MG63 (cell line): ENCODE results near the gene TMIGD2. TPM values are rescaled to one million over a fixed set of nuclear protein-coding genes. Genes with fewer than 3 reads are reported as not detected.
"Not testable (repeated sequence)": the region's sequence is repeated elsewhere in the genome, so short reads cannot be mapped to it uniquely, and the experiment has no call there.

ENCODE experiments used
- DNase-seq: peaks from one replicate; pipeline ENCODE4 v3.0.0-alpha.2; 2020
- H3K27me3 ChIP-seq: fragments of 250-450 bp; sonication (Bioruptor Pico); 2 replicates; pipeline ENCODE4 v1.5.1; 2020; ENCODE audit warnings: mild to moderate bottlenecking, moderate library complexity
- H3K36me3 ChIP-seq: fragments of 250-450 bp; sonication (Bioruptor Pico); 2 replicates; pipeline ENCODE4 v1.5.1; 2020; ENCODE audit warnings: mild to moderate bottlenecking, moderate library complexity
- H3K4me3 ChIP-seq: fragments of 250-450 bp; sonication (Bioruptor Pico); 2 replicates; pipeline ENCODE4 v1.5.1; 2020; ENCODE audit warnings: mild to moderate bottlenecking, moderate library complexity
- H3K9me3 ChIP-seq: fragments of 250-450 bp; sonication (Bioruptor Pico); 2 replicates; pipeline ENCODE4 v1.5.1; 2020; ENCODE audit warnings: mild to moderate bottlenecking, moderate library complexity
- total RNA-seq: library from RNA; depleted of rRNA; stranded (reverse); fragments of >200 nt; shearing (Covaris generic); gene quantifications from 2 replicates; pipeline ENCODE4 v1.2.3, GENCODE V29; 2014; ENCODE audit warnings: low replicate concordance; rRNA removed

Gene TMIGD2, protein sequence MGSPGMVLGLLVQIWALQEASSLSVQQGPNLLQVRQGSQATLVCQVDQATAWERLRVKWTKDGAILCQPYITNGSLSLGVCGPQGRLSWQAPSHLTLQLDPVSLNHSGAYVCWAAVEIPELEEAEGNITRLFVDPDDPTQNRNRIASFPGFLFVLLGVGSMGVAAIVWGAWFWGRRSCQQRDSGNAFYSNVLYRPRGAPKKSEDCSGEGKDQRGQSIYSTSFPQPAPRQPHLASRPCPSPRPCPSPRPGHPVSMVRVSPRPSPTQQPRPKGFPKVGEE
- not detected in 2 replicates for total RNA-seq

DNA sequence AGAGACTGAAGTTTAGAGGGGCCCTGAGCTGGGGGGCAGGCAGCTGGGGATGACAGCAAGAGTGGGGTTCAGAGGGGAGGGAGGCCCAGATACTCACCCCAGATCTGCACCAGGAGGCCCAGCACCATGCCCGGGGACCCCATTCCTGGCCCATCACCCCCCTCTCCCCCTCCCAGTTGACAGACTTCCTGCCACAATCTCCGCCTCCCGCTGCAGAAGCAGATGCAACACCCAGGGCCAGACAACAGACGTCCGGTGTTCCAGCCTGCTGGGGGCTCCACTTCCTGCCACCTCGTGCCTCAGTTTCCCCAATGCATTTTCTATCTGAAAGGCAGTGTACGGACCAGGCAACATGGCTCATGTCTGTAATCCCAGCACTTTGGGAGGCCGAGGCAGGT lies at the start of gene TMIGD2:
TSS of gene TMIGD2 (minus strand) at position 147 of the 398 bp plus-strand sequence. CDS start at position 143, 4 bp downstream.
- Histone ChIP-seq H3K27me3 (no peaks in the 10 kb centered on the region), H3K36me3 (no peaks in the 10 kb centered on the region)
- DNase-seq, result no peak

DNA sequence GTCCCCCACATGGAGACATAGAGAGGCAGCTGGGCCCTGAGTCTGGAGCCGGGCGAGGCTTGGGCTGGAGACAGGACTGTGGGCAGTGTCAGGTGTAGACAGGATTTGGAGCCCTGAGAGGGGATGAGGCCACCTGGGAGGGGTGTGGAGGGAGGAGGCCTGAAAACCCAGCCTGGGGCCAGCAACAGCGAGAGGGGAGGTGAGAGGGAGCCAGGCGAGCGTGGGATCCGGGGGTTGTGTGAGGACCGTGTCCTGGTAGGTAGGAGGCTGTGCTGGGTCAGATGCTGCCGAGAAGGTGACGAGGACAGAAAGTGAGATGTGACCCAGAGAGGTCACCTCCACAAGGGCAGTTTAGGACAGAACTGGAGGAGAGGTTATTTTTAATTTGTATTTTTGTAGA lies 48.5 kb upstream of the TMIGD2 start:
- Histone ChIP-seq H3K4me3 (no peak overlapping the region), H3K36me3 (no peaks in the 10 kb centered on the region), H3K9me3 (no peaks in the 10 kb centered on the region), H3K27me3 (no peaks in the 10 kb centered on the region)
- no peak for DNase-seq

More for the DNA sequence above, at the start of gene TMIGD2:
- Histone ChIP-seq H3K4me3 (no peak within 1 kb of the TSS), H3K9me3 (no peaks in the 10 kb centered on the region)

DNA sequence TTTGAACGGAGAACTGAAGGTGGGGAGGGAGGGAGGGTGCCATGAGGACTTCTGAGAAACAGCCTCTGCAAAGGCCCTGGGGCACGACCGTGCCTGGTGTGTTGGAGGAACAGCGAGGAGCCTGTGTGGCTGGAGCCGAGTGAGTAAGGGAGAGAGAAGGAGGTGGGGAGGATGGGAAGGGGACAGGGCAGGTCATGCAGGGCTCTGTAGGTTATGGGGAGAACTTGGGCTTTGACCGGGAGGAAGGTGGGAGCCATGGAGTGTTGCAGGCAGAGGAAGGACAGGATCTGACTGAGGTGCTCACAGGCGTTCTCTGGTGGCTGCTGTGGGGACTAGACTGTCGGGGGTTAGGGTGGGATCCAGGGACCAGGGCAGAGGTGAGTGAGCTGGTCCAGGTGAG lies 47.9 kb upstream of the TMIGD2 start:
- Histone ChIP-seq H3K36me3 (no peaks in the 10 kb centered on the region), H3K4me3 (no peak overlapping the region), H3K9me3 (no peaks in the 10 kb centered on the region), H3K27me3 (no peaks in the 10 kb centered on the region)
- no peak for DNase-seq

DNA sequence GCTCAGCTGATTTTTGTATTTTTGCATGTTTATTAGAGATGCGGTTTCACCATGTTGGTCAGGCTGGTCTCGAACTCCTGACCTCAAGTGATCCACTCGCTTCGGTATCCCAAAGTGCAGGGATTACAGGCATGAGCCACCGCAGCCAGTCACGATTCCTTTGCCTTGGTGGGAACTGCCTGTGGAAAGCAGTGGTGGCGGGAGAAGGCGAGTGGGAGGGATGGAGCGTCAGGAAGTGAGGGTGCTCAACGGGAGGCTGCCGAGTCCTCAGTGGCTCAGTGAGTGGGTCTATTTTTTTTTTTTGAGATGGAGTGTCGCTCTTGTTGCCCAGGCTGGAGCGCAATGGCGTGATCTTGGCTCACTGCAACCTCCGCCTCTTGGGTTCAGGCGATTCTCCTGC lies 47.0 kb upstream of the TMIGD2 start:
- H3K27me3 ChIP-seq, DNase-seq, H3K4me3 ChIP-seq, H3K36me3 ChIP-seq, H3K9me3 ChIP-seq: not testable (repeated sequence)

DNA sequence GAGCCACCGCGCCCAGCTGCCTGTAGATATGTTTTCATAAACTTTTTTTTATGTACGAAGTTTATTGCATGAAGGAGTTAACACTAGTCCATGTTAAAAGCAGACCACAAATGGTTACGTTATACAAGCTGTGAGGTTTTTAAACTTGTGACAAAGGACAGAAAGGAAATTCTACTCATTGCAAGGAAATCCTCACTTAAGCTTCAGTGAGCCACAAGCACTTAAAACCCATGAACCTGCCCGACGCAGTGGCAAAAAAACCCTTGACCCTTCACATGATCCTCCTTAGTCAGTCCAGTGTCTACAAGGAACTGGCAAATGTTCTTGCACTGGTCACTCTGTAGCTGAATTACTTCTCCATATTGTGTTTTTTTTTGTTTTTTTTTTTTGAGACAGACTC lies 45.3 kb upstream of the TMIGD2 start:
- no peak for DNase-seq
- Histone ChIP-seq H3K4me3 (no peak overlapping the region), H3K27me3 (no peaks in the 10 kb centered on the region), H3K9me3 (no peaks in the 10 kb centered on the region), H3K36me3 (no peaks in the 10 kb centered on the region)

DNA sequence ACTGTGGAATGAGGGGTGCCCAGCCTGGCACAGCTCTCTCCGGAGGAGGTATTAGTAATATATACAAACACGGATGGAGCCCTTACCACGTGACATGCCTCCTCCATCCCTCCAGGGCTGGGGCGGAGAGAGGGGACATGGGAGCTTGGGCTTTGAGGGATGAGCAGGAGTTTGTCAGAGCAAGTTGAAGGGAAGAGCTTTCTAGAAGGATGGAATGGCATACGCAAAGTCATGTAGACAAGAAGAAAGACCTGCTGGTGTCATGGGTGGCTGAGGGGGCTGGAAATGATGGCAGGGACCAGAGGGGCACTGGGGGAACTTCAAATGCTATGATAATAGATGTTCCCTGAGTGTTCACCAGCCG lies 43.8 kb upstream of the TMIGD2 start:
- no peaks in the 10 kb centered on the region for H3K9me3 ChIP-seq
- H3K4me3 ChIP-seq, result no peak overlapping the region

DNA sequence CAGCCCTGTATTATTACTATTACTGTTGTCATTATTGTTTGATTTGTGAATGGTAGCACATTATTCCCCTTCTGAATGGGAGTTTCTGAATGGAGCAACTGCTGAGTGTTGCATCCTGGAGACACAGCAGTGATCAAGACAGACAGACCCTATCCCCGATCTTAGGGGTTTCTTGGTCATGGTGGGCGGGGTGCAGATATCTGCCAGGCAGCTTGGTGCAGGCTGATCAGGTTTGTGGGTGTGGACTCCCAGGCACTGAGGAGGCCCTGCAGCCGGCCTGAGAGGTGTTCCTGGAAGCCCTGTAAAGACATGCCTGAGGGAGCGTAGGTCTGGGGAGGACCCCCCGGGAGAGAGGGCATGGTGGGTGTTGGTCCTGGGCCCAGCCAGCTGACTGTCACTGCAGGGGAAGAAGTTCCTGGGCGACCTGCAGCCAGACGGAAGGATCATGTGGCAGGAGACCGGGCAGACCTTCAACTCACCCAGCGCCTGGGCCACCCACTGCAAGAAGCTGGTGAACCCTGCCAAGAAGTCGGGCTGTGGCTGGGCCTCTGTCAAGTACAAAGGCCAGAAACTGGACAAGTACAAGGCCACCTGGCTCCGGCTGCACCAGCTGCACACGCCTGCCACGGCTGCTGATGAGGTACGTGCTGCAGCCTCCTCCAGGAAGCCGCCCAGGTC lies 43.3 kb upstream of the TMIGD2 start:
- Histone ChIP-seq H3K36me3 (no peaks in the 10 kb centered on the region), H3K27me3 (no peaks in the 10 kb centered on the region), H3K9me3 (no peaks in the 10 kb centered on the region), H3K4me3 (no peak overlapping the region)
- no peak for DNase-seq

More for the DNA sequence above, 43.8 kb upstream of the TMIGD2 start:
- DNase-seq, result no peak
- Histone ChIP-seq H3K36me3 (no peaks in the 10 kb centered on the region), H3K27me3 (no peaks in the 10 kb centered on the region)

DNA sequence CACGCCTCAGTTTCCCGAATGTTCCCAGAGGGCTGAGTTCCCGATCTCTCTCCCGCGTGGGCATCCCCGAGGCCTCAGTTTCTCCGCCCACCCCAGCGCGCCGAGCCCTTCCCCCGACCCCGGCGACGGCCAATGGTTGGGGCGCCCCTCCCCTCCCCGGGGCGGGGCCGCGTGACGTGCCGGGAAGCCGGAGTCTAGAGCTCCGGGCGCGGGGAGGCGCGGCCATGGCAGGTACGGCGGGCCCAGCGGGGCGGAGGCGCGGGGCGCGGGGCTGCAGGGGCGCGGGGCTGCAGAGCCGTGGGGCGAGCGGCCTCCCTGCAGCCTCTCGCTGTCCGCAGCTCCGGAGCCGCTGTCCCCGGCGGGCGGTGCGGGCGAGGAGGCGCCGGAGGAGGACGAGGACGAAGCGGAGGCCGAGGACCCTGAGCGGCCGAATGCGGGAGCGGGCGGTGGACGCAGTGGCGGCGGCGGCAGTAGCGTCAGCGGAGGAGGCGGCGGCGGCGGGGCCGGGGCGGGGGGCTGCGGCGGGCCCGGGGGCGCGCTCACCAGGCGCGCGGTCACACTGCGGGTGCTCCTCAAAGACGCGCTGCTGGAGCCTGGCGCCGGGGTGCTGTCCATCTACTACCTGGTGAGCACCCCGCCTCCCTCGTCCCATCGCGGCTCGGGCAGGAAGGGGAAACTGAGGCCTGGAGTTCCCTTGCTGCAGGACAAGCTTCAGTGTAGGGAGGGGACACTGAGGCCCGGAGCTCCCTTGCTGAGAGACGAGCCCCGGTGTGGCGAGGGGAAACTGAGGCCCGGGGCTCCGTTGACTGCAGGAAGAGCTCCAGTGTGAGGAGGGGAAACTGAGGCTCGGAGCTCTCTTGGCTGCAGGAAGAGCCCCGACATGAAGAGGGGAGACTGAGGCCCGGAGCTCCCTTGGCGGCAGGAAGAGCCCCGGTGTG lies 41.5 kb upstream of the TMIGD2 start, which contains the start of gene MPND:
TSS of gene MPND (plus strand) at position 193 of the 938 bp plus-strand sequence. CDS start at position 225, 32 bp downstream.
- Histone ChIP-seq H3K27me3 (no peaks in the 10 kb centered on the region), H3K9me3 (no peaks in the 10 kb centered on the region), H3K36me3 (no peaks in the 10 kb centered on the region), H3K4me3 (peak within 1 kb of the TSS; percentile 64)
- peak; percentile 73 for DNase-seq

DNA sequence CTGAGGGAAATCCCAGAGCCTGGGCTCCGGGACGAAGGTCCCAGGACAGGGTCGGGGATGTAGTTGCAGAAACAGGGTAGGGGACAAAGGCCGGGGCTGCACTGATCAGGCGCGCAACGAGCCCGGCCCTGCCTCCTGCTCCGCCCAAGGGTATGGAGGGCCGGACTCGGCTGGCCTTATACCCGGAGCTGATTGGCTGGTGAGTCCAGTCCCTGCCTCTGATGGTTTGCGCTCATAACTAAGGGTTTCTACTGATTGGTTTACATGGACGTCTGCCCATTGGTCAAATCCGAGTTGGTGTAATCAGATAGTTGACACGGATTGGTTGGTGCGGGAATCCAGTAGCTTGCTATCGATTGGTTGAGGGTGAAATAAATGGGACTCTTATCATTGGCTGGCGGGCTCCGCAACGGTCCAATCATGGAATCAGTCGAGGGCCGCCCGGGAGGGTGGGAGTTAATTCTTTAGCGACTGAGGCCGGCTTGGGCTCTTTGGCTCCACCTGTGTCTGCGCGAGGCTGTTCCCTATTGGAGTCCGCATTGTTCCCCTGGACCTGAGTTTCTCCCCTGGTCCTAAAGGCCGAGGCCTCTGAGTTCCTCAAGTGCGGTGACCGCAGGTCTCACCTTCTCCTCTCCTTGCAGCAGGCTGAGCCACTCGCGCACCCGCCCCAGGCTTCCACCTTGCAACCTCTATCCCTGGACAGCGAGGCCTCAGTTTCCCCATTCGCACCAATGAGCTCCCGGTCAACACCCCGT lies 40.6 kb upstream of the TMIGD2 start:
- peak overlapping the region; percentile 64 for H3K4me3 ChIP-seq
- H3K9me3 ChIP-seq, result no peaks in the 10 kb centered on the region
- H3K27me3 ChIP-seq, result no peaks in the 10 kb centered on the region
- H3K36me3 ChIP-seq, result no peaks in the 10 kb centered on the region
- peak; percentile 94 for DNase-seq

DNA sequence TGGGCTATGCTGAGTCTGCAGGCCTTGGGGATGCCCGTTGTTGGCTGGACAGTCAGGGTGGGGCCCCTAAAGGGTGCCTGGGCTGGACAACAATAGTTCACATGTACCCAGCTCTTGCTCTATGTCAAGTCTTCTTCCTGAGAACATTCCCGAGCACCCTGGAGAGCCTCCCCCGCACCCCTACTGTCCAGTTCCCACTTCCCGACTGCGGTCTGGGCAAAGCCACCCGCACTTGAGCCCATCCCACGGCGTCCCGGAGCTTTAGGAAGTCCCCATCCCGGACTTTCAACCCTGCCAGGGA lies 40.1 kb upstream of the TMIGD2 start:
- Histone ChIP-seq H3K9me3 (no peaks in the 10 kb centered on the region), H3K4me3 (peak overlapping the region; percentile 64), H3K27me3 (no peaks in the 10 kb centered on the region), H3K36me3 (no peaks in the 10 kb centered on the region)
- no peak for DNase-seq

DNA sequence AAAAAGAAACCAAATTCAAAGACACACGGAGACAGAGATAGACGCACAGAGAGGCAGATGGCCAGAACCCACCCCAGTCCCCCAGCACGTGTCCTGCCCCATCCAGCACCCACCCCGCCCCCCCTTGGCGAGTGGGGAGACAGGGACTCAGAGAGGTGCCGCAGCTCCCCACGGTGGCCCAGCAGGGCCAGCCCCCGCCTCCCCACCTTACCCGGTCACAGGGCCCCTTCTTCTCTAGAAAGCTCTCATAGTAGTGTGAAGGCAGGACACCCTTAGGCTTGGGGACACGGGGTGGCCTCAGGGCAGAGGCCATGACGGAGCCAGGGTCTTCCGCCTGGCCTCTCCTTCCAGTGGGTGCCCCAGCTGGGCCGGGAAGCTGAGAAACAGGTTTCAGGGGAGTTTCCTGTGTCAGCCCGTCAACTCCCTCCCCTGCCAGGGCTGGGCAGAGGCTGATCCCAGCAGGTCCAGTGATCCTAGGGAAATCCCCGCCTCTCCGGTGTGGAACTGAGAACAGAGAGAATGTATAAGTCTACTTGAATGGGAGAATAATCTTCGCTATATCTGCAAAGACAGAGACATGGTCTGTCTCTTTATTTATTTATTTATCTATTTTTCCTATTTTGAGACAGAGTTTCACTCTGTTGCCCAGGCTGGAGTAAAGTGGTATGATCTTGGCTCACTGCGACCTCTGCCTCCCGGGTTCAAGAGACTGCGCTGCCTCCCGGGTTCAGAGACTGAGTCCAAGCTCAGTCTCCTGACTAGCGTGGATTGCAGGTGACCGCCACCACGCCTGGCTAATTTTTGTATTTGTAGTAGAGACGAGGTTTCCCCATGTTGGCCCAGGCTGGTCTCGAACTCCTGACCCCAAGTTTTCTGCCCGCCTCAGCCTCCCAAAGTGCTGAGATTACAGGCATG lies 36.5 kb upstream of the TMIGD2 start, which contains the start of gene STAP2:
TSS of gene STAP2 (minus strand) at position 387 of the 915 bp plus-strand sequence. CDS start at position 313, 74 bp downstream.
- H3K4me3 ChIP-seq, result no peak within 1 kb of the TSS
- DNase-seq, result no peak
- no peaks in the 10 kb centered on the region for H3K27me3 ChIP-seq
- H3K36me3 ChIP-seq, result no peaks in the 10 kb centered on the region
- H3K9me3 ChIP-seq, result no peaks in the 10 kb centered on the region

DNA sequence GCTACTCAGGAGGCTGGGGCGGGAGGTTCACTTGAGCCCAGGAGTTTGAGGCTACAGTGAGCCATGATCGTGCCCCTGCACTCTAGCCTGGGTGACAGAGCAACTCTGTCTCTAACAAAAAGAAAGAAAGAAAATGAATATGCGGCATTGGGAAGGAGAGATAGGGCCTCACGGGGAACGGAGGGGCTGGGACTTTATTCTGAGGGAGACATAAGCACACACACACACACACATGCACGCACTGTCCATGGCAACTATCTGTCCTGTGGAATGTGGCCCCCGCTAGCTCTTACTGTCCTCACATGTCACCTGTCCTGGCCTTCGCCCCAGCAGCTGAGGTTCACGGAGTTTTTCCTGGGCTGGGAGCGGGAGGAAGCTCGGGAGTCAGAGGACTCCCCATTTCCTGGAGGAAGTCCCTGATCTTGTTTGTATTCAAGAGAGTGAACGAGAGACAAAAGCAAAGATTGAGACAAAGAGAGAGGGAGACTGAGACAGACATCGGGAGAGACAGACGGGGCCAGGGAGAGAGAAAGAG lies 35.8 kb upstream of the TMIGD2 start:
- Histone ChIP-seq H3K4me3 (no peak overlapping the region), H3K36me3 (no peaks in the 10 kb centered on the region), H3K27me3 (no peaks in the 10 kb centered on the region), H3K9me3 (no peaks in the 10 kb centered on the region)
- DNase-seq, result no peak

DNA sequence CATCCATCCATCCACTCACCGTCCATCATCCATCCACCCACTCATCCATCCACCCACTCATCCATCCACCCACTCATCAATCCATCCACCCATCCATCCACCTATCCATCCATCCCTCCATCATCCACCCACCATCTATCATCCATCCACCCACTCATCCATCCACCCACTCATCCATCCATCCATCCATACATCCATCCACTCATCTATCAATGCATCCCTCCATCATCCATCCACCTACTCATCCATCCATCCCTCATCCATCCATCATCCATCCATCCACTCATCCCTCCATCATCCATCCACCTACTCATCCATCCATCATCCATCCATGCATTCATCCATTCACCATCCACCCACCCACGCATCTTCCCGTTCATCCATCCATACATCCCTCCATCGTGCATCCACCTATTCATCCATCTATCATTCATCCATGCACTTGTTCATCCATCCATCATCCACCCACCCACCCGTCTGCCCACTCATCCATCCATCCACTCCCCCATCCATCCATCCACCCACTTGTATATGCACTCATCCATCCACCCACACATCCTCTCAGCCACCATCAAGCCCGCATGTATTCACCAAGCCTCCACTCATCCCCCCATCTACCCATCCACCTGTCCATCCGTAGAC lies 32.9 kb upstream of the TMIGD2 start:
- Histone ChIP-seq H3K27me3 (no peaks in the 10 kb centered on the region), H3K36me3 (no peaks in the 10 kb centered on the region), H3K4me3 (no peak overlapping the region), H3K9me3 (no peaks in the 10 kb centered on the region)
- no peak for DNase-seq

DNA sequence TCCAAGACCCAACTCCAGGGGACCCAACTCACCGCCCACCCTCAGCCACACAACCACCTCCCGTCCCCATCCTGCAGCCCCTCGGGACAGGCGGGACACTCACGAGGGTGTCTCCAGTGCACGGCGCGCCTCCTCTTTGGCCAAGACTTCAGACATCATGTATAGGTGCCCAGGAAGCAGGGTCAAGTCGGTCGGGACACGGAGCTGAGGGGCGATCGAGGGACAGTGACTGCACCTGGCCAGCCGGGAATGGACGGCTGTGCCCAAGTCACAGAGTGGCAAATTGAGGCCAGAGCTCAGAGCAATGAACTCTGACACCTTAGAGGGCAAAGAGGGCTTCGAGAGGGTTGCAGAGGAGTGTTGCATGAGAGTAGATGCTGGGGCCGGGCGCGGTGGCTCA lies 27.7 kb upstream of the TMIGD2 start:
- no peak for DNase-seq
- Histone ChIP-seq H3K36me3 (no peaks in the 10 kb centered on the region), H3K4me3 (no peak overlapping the region), H3K9me3 (no peaks in the 10 kb centered on the region), H3K27me3 (no peaks in the 10 kb centered on the region; the same call in 1 of the 2 replicates)
